GM12801 (cell line): Measurements from ENCODE around the gene ADIPOR2.

Source experiments
- CTCF ChIP-seq: IDR thresholded peaks from one replicate; pipeline ENCODE4 v1.5.1; 2011; ENCODE audit warnings: control low read depth; ENCODE audit not compliant: insufficient read length; ENCODE audit errors: extremely low read depth

Gene ADIPOR2

DNA sequence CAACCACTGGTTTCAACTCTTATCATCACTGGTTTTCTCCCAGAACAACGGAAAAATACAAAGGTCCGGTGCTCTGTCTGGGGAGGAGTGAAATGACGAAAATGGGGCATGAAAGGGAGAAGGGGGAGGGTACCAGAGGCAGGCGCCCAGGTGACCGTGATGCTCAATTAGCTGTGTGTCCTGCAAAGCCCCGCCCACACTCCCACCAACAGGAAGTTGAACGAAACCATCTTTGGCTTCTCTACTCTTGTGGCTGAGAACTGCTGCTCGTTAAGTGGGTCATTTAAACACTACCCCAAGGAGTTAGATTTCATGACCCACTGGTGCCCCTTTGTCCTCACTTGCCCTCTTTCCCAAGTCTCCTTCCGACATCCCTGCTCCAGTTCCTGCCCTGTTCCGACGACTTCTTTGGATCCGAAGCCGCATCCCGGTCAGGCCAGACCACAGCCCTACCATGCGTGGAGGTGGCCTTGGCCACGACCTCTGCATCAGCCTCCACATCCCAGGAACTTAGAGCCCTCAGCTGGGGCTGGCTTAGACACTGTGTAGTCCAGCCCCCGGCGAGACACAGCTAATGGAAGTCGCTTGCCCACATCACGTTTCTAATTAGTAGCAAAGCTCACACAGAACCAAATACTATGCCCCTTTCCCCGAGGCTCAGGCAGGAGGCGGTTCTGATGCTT lies 118.1 kb downstream of the ADIPOR2 start:
- TF ChIP-seq CTCF, result no peak

DNA sequence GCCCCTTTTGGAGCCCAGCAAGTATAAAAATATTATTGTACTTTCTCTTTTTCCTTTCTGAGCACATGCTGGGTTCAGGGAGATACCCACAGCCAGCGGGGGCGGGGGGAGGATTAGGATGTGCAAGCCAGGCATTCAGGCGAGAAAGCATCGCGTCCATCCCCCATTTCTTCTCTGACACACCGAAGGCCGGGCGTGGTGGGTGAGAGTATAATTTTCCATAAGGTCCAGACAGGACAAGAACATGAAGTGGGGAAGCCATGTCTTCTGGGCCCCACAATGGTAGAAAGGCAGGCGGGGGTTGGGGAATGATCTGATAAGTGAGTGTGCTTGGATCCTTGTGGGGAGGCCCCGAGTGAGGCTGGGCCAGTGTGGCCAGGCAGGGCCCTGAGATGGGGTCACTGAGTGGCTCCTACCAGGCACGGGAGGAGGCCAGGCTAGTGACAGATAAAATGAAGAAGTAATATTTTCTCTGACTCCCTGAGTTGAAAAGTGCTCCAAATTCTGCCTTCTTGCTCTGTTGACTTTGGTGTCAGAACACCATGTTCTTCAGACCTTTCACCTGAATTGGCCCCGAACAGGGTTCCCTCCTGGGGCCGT lies 118.8 kb downstream of the ADIPOR2 start:
- no peak for TF ChIP-seq CTCF

DNA sequence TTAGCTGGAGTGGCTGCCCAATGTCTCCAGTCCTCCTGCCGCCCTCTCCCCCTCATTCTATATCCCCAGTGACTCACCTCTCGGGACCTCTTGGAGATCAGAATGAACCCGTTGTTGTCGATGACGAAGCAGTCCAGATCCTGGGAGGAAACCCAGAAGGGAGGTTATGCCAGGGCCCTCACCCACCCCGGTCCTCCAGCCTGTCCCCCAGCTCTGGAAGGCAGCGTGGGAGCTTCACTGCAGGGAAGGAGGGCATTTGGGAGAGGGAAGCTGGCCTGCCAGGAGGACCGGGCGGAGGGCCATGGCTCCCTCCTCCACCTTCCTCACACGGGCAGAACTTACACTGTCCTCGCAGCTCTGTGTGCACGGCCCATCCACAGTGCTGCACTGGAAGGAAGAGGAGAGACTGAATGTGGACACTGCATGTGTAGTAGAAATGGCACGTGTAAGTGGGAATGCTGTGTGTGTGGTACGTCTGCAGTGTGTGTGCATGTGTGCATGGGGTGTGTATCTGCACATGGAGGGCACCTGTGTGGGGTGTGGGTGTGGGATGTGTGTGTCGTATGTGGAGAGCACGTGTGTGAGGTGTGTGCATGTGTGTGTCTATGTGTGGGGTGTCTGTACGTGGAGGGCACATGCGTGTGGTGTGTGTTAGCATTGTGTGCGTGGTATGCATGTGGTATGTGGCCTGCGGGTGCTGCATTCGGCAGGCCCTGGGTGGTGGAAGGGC lies 119.5 kb downstream of the ADIPOR2 start:
- TF ChIP-seq CTCF, result no peak

DNA sequence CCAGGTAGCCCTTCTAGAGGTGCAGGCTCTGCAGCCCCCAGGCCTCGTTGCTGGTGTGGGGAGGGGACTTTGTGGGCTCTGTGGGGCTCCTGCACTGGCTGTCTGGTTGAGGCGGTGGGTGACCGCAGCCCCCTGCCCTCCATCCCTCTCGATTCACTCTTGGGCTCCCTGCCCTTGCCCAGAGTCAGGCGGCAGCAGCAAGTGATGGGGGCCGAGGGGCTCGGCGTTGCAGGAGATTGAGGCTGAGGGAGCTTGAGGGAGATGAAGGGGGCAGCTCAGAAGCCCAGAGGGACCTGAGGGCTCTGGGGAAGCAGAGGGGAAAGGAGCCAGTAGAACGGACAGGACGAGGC lies 120.0 kb downstream of the ADIPOR2 start:
- no peak for TF ChIP-seq CTCF

DNA sequence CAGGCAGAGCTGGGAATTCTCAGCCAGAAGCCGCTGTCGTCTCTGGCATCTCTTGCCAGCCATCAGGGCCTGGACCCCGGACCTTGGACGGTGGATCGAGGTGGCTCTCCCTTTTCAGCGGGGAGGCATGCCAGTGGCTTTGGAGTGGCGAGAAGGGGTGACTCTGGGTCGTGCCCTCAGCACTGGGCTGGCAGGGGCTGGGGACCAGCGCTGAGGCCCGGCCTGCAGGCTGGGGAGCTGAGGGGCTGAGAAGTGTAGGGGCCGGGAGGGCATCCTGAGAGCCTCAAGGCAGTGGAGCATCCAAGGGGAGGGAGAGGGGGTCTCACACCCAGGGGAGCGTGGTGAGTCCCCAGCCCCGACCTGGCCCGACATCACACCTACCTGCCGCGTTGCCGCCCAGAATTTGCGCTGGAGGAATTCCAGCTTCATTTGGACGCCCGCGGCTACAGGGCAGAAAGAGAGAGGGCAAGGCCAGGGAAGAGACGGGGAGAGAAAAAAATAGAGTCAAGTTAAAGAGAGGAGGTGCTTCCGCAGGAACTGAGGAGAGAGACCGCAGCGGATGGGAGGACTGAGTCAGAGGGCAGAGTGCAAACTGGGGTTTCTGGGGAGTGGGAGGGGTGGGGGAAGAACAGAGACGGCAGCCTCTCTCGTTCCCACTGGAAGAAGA lies 120.5 kb downstream of the ADIPOR2 start:
- TF ChIP-seq CTCF, result no peak

DNA sequence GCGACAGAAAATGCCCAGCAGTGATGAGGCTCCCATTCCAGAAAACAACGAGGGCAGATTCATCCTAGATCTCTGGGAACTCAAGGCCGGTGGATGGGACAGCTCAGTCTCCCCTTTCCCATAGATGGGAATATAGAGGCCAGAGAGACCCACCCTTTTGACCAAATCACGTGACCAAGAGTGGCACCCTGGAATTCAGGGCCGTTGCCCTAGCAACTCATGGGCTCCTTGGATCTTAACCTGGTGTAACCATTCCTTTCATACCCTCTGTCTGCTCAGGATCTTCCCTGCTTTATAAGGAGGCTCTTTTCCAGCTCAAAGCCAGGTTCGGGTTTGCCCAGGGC lies 121.0 kb downstream of the ADIPOR2 start:
- no peak for TF ChIP-seq CTCF

DNA sequence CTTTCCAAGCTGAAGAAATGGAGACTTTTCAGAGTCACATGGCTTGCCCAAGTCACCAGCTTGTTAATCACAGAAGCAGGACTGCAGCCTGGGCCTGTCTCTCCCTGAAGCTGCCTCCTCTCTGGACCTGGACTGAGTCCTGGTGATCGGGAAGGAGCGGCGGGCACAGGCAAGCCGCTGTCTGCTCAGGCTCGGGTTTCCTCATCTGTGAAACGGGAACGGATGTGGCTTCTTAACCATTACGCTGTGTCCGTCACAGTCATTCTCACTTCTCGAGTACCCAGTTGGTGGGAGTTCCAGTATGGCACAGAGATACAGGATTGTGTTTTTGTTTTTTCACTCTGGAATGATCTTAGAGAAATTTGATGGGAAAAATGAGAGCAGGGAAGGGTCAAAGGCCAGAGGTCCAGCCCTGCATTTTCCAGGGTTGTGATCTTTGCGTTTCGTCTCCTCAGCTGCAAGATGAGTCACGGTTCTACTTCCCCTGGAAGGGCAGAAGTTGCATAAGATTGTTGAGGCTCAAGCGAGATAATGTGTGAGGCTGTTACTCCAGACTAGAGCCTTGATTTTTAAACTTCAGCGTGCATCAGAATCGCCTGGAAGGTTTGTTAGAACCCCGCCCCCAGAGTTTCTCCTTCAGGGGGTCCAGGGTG lies 121.9 kb downstream of the ADIPOR2 start:
- TF ChIP-seq CTCF, result no peak
